GM23248 (cell line): ENCODE results near the gene RPS6KC1. TPM values are rescaled to one million over a fixed set of nuclear protein-coding genes. Genes with fewer than 3 reads are reported as not detected.

Source experiments
- DNase-seq: peaks from one replicate; pipeline ENCODE4 v3.0.0-alpha.2; 2015
- H2AFZ ChIP-seq: fragments of 200-600 bp; sonication (generic); 2 replicates; pipeline ENCODE4 v1.6.1; 2016; ENCODE audit warnings: antibody characterized with exemption
- H3F3A ChIP-seq: fragments of 200-600 bp; sonication (generic); 2 replicates; pipeline ENCODE4 v1.6.1; 2016; ENCODE audit warnings: mild to moderate bottlenecking, antibody characterized with exemption, mixed run types; ENCODE audit not compliant: insufficient read depth
- H3K27ac ChIP-seq: fragments of 200-600 bp; sonication (generic); 2 replicates; pipeline ENCODE4 v1.5.1; 2016; ENCODE audit warnings: mild to moderate bottlenecking
- H3K27me3 ChIP-seq: fragments of 200-600 bp; sonication (generic); replicated peaks from 2 replicates; pipeline ENCODE4 v1.6.1; 2016; ENCODE audit warnings: mild to moderate bottlenecking; ENCODE audit not compliant: insufficient read depth
- H3K36me3 ChIP-seq: fragments of 200-600 bp; sonication (generic); 2 replicates; pipeline ENCODE4 v1.6.1; 2016; ENCODE audit warnings: low read depth, mild to moderate bottlenecking
- H3K4me1 ChIP-seq: fragments of 200-600 bp; sonication (generic); 2 replicates; pipeline ENCODE4 v1.6.1; 2016; ENCODE audit warnings: mild to moderate bottlenecking; ENCODE audit not compliant: insufficient read depth
- H3K4me2 ChIP-seq: fragments of 200-600 bp; sonication (generic); one replicate; pipeline ENCODE4 v1.6.1; 2016; ENCODE audit warnings: mild to moderate bottlenecking; ENCODE audit not compliant: unreplicated experiment
- H3K4me3 ChIP-seq: fragments of 200-600 bp; sonication (generic); 2 replicates; pipeline ENCODE4 v1.5.1; 2016; ENCODE audit warnings: mild to moderate bottlenecking
- H3K79me2 ChIP-seq: fragments of 200-600 bp; sonication (generic); 2 replicates; pipeline ENCODE4 v1.6.1; 2016; ENCODE audit warnings: mild to moderate bottlenecking; ENCODE audit not compliant: insufficient read depth
- H3K9ac ChIP-seq: fragments of 200-600 bp; sonication (generic); 2 replicates; pipeline ENCODE4 v1.6.1; 2016; ENCODE audit warnings: mild to moderate bottlenecking
- H3K9me2 ChIP-seq: fragments of 200-600 bp; sonication (generic); 2 replicates; pipeline ENCODE4 v1.6.1; 2016; ENCODE audit warnings: mixed run types, mild to moderate bottlenecking, moderate library complexity; ENCODE audit not compliant: insufficient read depth
- H3K9me3 ChIP-seq: fragments of 200-600 bp; sonication (generic); one replicate; pipeline ENCODE4 v1.6.1; 2017; ENCODE audit warnings: low read depth
- H4K20me1 ChIP-seq: fragments of 200-600 bp; sonication (generic); 2 replicates; pipeline ENCODE4 v1.6.0; 2016; ENCODE audit not compliant: insufficient read depth
- EZH2 ChIP-seq: fragments of 200-600 bp; sonication (generic); IDR thresholded peaks from 2 replicates; pipeline ENCODE4 v1.6.1; 2018; ENCODE audit warnings: antibody characterized with exemption, mild to moderate bottlenecking; ENCODE audit not compliant: insufficient read depth, poor library complexity, severe bottlenecking
- EZH2phosphoT487 ChIP-seq: fragments of 200-600 bp; sonication (generic); IDR thresholded peaks from 2 replicates; pipeline ENCODE4 v1.6.1; 2018; ENCODE audit warnings: antibody characterized with exemption, moderate library complexity, mild to moderate bottlenecking, low read depth; ENCODE audit not compliant: insufficient read depth
- WGBS, 2 experiments: methylation state at CpG; one replicate each; pipeline ENCODE4 v1.1.6; 2015 to 2017; ENCODE audit warnings: low lambda C conversion rate in 2 of 2, low coverage in 1 of 2; ENCODE audit errors: missing lambda C conversion rate in 2 of 2; 5-methylcytosine and 5-hydroxymethylcytosine counted together
- in situ Hi-C: fragments of 300-500 bp; cut with MboI; formaldehyde crosslinking; loops from 2 replicates; pipeline ENCODE4 v1.15.0; 2020
- polyA plus RNA-seq: library from polyadenylated mRNA; unstranded; fragments of >200 nt; fragmentation: Nextera tagmentation; extraction: Ambion mirVana; gene quantifications from 2 replicates; pipeline ENCODE4 v1.2.1, GENCODE V29; 2016
- total RNA-seq: library from RNA; depleted of rRNA; stranded (reverse); fragments of >200 nt; shearing (Covaris generic); gene quantifications from 2 replicates; pipeline ENCODE4 v1.2.3, GENCODE V29; 2014

RPS6KC1 gene
- total and polyA plus RNA-seq, 2 experiments from 2014 or later: 16.4 to 16.8 TPM

DNA sequence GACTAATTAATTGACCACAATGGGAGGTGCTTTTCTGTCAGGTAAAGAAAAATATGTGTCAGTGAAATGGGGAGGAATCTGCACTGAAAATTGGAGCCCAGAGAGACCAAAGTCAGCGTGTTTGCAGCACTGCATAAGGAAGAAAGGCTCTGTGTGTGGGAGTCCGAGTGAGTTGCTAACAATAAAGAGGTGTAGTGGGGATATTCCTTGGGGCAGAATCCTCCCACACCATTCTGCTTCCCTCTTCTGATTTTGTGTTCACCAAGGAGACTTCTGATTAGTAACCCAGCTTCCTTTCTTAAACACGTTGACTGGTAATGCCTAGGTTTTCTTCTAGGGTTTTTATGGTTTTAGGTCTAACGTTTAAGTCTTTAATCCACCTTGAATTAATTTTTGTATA lies 240.5 kb downstream of the RPS6KC1 start:
- TF ChIP-seq EZH2 (no peak), EZH2phosphoT487 (no peak)
- 56 to 63% methylated on average over 4 of the region's 4 CpGs for WGBS, 2 experiments
- in situ Hi-C loops: no loop called here
- H3K9me2 ChIP-seq: no peaks in the 10 kb centered on the region
- no peaks in the 10 kb centered on the region for H3K36me3 ChIP-seq
- no peak overlapping the region for H3K27ac ChIP-seq
- H3F3A ChIP-seq: no peaks in the 10 kb centered on the region
- no peaks in the 10 kb centered on the region for H3K27me3 ChIP-seq
- H2AFZ ChIP-seq: no peak overlapping the region
- H4K20me1 ChIP-seq: no peaks in the 10 kb centered on the region
- no peak overlapping the region for H3K9ac ChIP-seq
- H3K4me2 ChIP-seq: no peak overlapping the region
- no peak for DNase-seq
- no peaks in the 10 kb centered on the region for H3K9me3 ChIP-seq
- no peaks in the 10 kb centered on the region for H3K79me2 ChIP-seq
- no peak overlapping the region for H3K4me3 ChIP-seq
- H3K4me1 ChIP-seq: no peaks in the 10 kb centered on the region

DNA sequence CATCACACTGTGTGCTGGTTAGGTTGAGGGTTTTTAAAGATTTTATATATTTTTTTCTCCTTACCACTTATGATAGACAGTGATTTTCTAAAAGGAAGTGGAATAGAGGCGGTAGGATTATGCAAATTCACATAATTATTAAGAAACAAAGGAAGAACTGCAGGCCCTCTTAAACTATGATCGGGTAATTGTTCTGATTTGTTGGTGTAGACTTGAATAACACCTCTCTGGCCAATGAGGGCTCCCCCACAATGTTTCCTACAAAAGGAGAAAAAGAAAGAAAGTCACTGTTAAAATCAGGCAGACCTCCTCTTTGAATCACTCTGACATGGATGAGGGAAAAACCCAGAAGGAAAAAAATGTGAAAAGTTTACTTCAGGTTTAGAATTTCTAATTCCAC lies 241.6 kb downstream of the RPS6KC1 start:
- Histone ChIP-seq H2AFZ (no peak overlapping the region), H3F3A (no peaks in the 10 kb centered on the region), H3K9me3 (no peaks in the 10 kb centered on the region), H3K27me3 (no peaks in the 10 kb centered on the region), H3K9me2 (no peaks in the 10 kb centered on the region), H3K4me2 (no peak overlapping the region), H3K4me3 (no peak overlapping the region), H3K9ac (no peak overlapping the region), H3K4me1 (no peaks in the 10 kb centered on the region), H3K36me3 (no peaks in the 10 kb centered on the region), H4K20me1 (no peaks in the 10 kb centered on the region), H3K27ac (no peak overlapping the region), H3K79me2 (no peaks in the 10 kb centered on the region)
- TF ChIP-seq EZH2 (no peak), EZH2phosphoT487 (no peak)
- WGBS, 2 experiments: 75 to 81% methylated on average over 2 of the region's 2 CpGs
- no peak for DNase-seq
- in situ Hi-C loops: no loop called here

DNA sequence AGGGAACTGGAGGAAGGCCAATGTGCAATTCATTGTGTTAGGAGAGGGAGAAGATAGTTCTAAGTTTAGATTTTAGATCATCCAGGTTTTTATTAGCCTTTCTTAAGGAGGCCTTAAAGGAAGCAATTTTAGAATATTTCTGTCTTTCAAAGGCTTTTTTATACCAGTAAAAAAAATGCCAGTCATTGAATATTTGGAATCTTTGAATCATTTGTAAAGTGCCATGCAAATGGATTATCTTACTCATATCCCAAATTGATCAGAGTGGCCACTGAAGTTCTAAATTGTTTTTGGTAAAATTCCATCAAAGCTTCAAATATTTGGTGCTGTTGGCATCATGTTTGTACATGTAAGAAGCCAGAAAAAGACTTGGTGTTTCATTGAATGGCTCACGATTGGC lies 244.8 kb downstream of the RPS6KC1 start:
- H3K9me2 ChIP-seq: no peaks in the 10 kb centered on the region
- WGBS, 2 experiments: 78 to 85% methylated on average over 1 of the region's 1 CpG
- H3K27me3 ChIP-seq: no peaks in the 10 kb centered on the region
- DNase-seq: no peak
- no peak overlapping the region for H3K9ac ChIP-seq
- in situ Hi-C loops: no loop called here
- H3K36me3 ChIP-seq: no peaks in the 10 kb centered on the region
- no peaks in the 10 kb centered on the region for H3K9me3 ChIP-seq
- no peak overlapping the region for H2AFZ ChIP-seq
- no peak overlapping the region for H3K4me2 ChIP-seq
- no peaks in the 10 kb centered on the region for H4K20me1 ChIP-seq
- TF ChIP-seq EZH2phosphoT487 (no peak), EZH2 (no peak)
- H3F3A ChIP-seq: no peaks in the 10 kb centered on the region
- no peak overlapping the region for H3K4me3 ChIP-seq
- no peaks in the 10 kb centered on the region for H3K4me1 ChIP-seq
- no peak overlapping the region for H3K27ac ChIP-seq
- H3K79me2 ChIP-seq: no peaks in the 10 kb centered on the region

DNA sequence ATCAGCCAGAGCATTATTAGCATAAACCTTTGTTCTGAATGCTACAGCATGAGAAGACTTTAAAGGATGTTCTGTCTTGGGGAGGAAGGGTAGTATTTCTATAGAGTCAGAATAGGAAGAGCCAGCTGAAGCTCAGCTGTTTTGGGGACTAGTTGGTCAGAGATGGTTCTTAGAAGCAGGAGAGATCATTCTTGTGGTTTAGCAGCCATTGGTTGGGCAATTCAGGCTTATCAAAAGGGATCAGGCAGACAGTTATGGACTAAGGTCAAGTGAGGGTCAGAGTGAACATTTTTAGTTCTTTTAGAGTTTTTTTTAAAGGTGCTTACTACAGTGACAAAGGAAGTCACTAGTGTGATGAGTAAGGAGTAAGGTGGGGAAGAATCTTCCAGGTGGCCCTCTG lies 245.5 kb downstream of the RPS6KC1 start:
- H3K9ac ChIP-seq: no peak overlapping the region
- no peaks in the 10 kb centered on the region for H3K9me2 ChIP-seq
- no peaks in the 10 kb centered on the region for H3K79me2 ChIP-seq
- no peaks in the 10 kb centered on the region for H3K9me3 ChIP-seq
- H3K27me3 ChIP-seq: no peaks in the 10 kb centered on the region
- no peak overlapping the region for H2AFZ ChIP-seq
- H3K36me3 ChIP-seq: no peaks in the 10 kb centered on the region
- H3K4me3 ChIP-seq: no peak overlapping the region
- peak; percentile 6 for DNase-seq
- no peak overlapping the region for H3K4me2 ChIP-seq
- no peaks in the 10 kb centered on the region for H3K4me1 ChIP-seq
- H3K27ac ChIP-seq: no peak overlapping the region
- no peaks in the 10 kb centered on the region for H3F3A ChIP-seq
- TF ChIP-seq EZH2phosphoT487 (no peak), EZH2 (no peak)
- in situ Hi-C loops: no loop called here
- no peaks in the 10 kb centered on the region for H4K20me1 ChIP-seq

DNA sequence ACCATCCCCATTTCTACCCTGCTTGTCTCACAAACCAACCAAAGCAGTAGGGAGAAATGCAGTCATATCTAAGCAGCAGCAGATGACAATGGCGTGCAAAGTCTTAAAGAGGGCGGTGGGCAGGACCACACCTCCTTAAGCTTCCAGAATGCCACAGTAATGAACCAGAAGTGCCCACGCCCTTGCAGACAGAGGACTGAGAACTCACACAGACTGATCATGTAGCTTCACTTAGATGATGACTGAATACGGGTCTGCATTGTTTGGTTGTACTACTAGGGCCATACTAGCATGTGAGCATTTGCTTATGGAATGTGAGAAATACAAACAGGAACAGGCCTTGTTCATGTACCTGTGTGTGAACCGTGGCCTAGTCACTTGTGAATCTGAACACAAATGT lies 246.0 kb downstream of the RPS6KC1 start:
- in situ Hi-C loops: no loop called here
- H3K4me1 ChIP-seq: no peaks in the 10 kb centered on the region
- no peak overlapping the region for H3K9ac ChIP-seq
- H3K79me2 ChIP-seq: no peaks in the 10 kb centered on the region
- H2AFZ ChIP-seq: no peak overlapping the region
- no peaks in the 10 kb centered on the region for H3K9me3 ChIP-seq
- 66 to 68% methylated on average over 5 of the region's 5 CpGs for WGBS, 2 experiments
- H3K4me3 ChIP-seq: no peak overlapping the region
- H3K9me2 ChIP-seq: no peaks in the 10 kb centered on the region
- no peaks in the 10 kb centered on the region for H3F3A ChIP-seq
- TF ChIP-seq EZH2: no peak
- no peak for TF ChIP-seq EZH2phosphoT487
- DNase-seq: no peak
- H3K27ac ChIP-seq: no peak overlapping the region
- H3K36me3 ChIP-seq: no peaks in the 10 kb centered on the region
- H4K20me1 ChIP-seq: no peaks in the 10 kb centered on the region
- no peak overlapping the region for H3K4me2 ChIP-seq
- H3K27me3 ChIP-seq: no peaks in the 10 kb centered on the region
